Stimulated activated CD8-positive, alpha-beta memory T cell treated with anti-CD3 and anti-CD28 coated beads, Interleukin-4, amount 100 ng/mL, for 4 hours (primary cell): Measurements from ENCODE around the gene SMARCD1.

ENCODE experiments used
- DNase-seq, 2 donors: peaks; one replicate each; pipeline ENCODE4 v3.0.0-alpha.2; 2020; ENCODE audit warnings: low read depth in 2 of 2, low spot score in 1 of 2

SMARCD1 gene

DNA sequence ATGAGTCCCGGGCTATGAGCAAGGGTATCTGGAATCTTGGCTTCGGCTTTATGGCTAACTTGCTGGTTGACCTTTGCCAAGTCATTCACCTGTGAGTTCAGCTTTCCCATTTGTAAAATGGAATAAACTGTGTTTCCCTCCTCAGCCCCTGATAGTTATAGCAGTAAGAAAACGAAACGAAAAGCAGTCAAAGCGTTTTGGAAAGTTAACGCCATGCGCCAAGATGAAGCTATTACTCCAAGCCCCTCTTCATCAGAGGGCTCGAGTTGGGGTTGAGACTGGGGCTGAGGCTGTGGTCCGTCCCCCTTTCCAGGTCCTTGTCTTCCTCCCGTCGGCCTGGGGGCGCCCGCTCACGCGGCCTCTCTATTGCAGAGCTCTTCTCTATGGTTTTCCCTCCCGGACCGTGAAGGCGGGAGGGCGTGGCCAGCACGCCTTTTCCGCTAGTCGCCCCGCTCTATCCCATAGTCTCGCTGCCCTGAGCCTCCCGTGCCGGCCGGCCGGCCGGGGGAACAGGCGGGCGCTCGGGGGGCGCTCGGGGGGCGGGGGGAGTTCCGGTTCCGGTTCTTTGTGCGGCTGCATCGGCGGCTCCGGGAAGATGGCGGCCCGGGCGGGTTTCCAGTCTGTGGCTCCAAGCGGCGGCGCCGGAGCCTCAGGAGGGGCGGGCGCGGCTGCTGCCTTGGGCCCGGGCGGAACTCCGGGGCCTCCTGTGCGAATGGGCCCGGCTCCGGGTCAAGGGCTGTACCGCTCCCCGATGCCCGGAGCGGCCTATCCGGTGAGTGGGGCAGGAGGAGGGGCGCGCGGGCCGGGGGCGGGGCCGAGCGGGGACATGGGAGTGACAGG is at the start of gene SMARCD1:
TSS of gene SMARCD1 (plus strand) at position 568 of the 840 bp plus-strand sequence. CDS start at position 596, 28 bp downstream.
- DNase-seq, result peak; percentile 64 to 80

DNA sequence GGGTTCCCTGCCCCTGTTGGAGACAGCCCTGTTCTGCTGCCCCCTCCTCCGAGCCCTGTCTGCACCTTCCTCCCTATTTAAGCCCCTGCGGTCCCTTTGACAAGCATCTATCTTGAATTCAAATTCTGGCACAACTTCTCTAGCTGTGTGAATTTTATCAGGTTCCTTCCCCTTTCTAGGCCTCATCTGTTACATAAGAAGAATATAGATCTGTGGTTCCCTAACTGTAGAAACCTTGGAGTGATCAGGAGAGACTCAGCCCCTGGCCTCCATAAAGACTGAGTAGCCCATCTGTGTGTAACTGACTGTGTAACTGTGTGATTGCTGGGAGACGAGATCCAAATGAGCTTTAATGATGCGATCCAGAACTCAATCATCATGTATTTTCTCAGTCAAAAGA is 46.8 kb upstream of the SMARCD1 start:
- no peak for DNase-seq

DNA sequence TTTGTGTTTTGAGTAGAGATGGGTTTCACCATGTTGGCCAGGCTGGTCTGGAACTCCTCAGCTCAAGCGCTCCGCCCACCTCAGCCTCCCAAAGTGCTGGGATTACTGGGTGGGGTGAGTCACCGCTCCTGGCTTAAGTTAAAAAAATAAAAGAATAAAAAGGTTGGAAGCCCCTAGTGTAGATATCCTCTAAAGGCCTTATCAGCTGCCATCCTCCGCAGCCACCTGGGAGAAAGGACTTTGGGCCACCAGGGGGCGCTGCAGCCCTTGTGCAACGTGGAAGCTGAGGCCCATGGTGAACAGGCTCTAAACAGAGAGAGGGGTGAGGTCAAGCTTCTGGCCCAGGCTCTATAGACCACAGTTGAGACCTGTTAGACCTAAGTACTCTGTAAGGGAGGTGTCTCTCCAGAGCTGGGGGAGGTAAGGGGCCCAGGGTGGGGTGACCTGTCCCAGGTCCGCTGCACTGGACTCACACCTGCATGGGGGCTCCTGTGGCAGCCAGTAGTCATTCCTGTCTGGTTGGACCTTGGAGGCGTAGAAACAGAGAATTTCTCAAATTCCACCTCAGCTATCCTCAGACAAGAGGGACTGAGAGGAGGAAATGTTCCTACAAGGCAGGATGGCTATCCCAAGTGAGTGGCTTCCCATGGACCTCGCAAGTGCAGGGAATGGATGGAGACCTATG is 45.8 kb upstream of the SMARCD1 start:
- DNase-seq, result peak; percentile 68 to 89

DNA sequence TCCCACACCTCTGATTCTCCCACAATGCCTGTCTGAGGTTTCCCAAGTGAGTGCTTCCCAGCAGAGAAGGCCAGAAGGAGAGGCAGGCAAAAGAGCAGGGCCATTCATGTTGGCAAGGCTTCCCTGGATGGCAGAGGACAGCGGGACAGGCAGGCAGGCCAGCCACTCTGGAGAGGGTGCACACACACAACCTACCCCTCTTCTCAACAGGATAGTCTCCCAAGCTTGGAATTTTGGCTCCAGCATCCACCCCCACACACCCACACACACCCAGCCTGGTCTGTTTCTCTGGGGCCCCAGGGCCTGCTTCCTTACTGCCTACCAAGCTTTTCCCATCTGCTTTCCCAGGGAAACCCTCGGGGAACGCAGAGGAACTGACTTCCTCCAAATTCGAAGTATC is 44.5 kb upstream of the SMARCD1 start:
- DNase-seq, result no peak

DNA sequence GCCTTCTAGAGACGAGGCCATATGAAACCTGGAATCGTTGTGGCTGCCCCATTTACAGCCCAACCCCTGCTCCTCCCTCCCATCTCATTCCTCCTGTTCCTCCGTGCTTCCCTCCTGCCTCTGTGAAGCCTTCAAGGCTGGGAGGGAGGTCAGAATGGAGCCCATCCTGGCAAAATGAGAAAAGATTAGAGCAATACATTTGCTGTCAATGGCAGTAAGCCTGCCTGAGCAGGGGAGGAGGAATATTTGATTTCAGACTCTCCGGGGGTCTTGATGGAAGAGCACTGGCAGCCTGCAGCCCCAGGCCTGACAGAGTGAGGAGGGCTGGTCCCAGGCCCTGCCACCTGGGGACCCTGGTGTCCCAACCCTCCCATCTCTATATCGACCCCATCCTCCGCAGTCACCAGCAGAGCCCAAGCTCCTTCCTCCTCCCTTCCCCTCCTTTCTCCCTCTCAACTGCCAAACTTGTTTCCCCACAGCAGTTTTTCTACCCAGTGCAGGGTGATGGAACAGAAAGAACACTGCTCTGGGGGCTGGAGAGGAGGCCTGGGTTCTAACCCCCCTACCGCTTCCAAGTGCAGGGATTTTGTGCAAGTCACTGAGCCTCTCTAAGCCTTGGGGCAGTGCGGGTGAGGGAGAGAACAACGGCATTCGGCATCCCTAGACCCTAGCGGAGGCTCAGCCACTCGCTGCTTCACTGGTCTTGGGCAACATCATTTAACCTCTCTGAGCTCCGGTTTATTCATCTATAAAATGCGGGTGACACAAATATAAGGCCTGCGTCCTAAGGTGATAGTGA is 43.9 kb upstream of the SMARCD1 start:
- no peak for DNase-seq

DNA sequence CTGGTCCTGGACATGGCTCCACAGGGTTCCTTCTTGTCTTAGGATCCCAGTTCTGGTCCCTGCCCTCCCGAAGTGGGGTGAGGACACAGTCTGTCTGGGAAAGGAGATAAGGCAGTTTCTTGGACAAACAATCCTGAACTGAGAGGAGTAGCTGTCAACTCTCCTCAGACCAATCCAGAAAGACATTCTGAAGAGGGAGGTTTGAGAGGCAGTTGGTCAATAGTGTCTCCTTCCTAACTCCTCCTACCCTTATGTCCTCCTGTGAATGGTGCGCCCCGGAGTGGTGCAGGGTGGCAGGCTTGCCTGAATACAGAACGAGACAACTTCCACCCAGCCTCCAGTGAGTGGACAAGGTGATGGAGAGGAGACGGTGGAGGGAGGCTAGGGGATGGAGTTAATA is 43.2 kb upstream of the SMARCD1 start:
- no peak for DNase-seq

DNA sequence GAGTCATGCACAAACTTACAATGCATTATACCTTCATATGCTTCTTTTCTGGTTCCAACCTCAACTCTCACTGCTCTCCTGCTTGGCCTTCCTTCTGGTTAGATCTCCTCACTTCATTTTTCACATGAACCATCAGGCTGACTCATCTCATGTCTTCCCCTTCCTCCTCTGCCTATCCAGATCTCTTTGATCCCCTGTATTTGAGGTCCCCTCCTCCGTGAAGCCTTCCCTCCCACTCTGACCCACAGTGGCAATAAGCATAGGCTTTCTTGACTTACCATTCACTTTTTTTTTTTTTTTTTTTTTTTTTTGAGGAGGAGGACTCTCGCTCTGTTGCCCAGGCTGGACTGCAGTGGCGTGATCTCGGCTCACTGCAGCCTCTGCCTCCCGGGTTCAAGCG is 42.4 kb upstream of the SMARCD1 start:
- DNase-seq, result no peak

DNA sequence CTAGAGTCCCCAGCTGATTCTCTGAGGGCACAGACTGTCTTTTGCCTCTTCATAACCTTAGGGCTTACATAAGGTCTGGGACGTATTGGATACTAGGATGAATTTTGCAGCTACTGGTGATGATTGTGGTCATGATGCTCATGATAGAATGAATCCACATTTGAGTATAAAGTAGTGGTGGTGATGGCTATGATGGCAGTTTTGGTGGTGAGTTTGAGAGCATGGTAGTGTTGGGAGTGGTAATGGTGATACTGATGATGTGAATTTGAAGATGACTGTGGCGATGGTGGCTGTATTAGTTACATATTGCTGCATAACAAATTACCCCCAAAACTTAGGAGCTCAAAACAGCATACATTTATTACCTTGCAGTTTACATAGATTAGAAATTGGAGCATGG is 41.8 kb upstream of the SMARCD1 start:
- DNase-seq, result no peak

DNA sequence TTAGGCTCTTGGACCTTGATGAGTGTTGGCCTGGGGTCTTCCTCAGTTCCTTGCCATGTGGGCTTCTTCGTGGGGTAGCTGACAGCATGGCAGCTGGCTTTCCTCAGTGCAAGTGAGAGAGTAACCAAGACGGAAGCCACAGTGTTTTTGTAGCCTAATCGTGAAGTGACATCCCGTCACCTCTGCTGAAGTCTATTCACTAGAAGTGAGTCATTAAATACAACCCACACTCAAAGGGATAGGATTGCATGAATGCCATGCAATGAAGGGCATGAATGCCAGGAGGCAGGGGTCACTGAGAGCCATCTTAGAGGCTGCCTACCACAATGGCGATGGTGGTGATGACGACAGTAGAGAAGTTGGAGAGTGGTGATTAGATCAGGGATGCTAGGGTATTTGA is 41.3 kb upstream of the SMARCD1 start:
- DNase-seq, result no peak

DNA sequence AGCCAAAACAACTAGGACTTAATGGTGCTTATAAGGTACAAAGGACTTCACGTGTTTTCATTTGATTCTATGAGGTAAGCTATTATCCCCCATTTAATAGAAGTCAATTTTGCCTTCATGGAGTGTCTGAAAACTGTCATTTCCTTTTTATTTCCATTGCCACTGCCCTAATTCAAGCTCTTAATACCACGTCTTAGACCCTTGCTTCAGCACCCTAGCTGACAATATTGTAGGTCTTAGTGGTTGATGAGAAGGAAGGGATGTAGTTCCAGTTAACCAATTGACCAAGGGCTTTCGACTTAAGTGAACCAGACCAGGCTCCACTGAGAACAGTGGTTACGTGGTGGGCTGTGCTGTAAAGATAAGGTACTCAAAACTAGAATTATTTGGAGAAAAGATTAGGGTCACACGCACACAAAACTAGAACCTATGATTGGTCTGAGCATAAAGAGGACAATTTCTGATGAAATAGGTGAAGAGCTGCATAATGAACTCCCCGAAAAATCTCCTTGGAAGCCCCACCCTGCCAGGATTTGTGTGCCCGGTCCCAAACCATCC is 37.4 kb upstream of the SMARCD1 start:
- DNase-seq, result no peak

DNA sequence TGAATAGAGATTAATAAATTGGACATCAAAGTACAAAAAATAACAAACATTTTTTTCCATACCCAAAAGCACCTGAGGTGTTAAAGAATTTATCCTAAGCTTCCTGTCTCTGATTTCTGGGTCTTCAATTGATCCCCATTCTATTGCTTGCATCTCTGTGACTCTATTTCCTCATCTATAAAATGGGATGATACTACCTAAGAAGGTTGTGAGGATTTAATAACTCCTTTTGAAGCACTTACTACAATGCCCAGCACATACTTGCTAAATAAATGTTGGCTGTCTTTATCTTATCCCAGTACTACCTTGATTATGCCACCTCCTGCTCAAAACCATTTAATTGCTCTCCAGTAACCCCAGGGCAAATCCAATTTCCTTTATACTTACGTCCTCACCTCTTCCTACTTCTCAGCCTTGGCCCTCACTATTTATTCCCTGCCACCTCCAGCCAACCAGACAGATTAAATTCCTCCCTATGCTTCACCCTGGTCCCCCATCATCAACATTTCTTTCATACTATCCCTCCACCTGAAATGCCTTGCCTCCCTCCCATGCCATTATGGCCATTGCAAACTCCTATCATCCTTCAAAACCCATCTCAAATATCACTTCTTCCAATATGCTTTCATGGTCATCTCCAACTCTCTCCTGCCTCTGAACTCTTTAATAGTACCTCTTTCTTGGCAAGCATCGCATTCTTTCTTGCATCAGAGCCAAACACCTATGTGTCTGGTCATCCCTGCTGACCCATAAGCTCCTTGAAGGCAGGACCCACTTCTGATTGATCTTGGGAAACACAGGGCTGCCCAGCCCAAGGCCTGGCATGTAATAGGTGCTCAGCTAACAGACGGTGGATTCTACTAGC is 35.7 kb upstream of the SMARCD1 start:
- DNase-seq, result no peak

DNA sequence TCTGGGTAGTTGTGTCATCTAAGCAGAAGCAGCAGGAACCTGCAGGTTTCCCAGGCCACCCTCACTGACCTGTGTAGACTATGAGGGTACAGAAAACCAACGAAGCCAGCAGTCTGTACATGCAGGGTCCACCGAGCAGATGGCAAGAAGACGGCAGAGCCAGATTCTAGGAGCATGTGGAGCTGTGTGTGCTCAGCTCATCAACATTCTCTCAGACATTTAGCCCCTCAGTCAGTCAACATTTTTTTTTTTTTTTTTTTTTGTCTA is 35.1 kb upstream of the SMARCD1 start:
- DNase-seq, result no peak

DNA sequence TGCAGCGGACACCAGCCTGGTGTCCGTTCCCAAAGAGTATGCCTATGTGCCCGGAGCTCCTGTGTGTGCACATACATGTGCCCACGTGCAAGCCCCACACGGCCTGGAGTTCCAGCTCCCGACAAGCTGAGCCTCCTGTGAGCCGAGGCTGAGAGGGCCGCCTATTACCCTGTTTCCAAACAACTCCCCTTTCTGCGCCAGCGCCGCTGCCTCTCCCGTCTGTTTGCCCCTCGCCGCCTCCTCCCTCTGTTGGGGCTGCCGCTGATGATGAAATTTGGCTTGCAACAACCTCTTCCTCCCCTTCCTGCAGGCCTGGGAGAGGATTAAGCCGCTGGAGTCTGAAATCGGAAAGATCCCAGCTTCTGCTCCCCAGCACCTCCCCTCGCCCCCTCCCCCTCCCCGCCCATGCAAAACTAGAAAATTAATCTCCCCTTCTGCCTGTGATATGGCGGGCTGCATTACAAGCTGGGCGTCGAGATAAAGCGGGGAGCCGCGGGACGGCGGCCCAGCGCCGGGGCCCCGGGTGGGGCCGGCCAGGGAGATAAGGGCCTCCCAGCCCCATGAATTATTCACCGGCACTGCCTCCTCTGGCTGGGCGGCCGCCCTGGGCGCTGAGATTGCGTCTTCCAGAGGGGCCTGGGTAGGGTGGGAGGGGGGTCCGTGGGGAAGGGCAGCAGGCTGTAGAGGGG is 34.6 kb upstream of the SMARCD1 start:
- DNase-seq, result no peak

DNA sequence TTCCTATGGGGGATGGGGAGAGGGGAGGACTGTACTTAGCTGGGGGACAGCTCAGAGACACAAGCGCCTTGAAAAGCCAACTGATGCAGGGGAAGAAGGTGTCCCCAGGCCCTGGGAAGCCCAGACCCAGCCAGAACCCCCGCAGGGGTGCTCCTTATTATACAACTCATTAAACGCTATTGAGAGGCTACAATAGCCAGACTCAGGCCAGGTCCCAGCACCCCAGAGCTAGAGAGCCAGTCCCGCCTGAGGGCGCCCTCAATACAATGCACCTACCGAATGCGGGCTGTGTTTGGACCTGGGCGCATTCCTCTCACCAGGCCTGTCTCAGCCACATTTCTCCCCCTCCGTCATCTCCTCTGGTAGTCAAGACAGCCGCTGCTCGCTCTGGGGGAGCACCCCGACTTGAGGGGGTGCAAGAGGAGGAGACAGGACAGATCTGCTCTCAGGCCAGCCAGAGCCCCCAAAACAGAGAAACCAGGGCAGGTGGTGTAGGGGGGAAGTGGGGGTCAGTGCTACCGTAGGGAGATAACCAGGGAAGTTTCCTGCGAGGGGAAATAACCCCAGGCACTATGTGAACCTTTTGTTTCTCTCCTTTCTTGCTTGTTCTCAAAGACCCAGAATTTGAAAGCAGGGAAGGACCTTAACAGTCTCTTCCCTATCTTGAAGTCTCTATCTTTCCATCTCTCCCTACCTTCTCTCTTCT is 33.9 kb upstream of the SMARCD1 start:
- no peak for DNase-seq

DNA sequence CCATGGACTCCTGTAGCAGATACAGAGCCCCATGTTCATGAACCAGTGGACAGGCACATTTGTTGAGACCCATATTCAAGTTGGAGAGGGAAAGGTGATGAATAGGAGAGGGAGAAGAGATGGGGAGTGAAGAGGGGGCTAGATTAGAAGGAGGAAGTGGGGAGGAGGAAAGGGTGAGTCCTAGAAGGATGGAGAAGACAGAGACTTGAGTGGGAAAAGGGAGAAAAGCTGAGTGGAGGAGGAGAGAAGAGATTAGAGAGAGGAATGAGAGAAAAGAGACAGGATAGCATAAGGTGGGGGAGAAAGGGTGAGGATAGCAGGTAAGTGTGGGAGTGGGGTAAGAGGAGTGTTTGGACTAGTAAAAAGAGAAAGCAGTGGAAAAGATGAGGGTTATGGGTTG is 32.6 kb upstream of the SMARCD1 start:
- DNase-seq, result no peak

DNA sequence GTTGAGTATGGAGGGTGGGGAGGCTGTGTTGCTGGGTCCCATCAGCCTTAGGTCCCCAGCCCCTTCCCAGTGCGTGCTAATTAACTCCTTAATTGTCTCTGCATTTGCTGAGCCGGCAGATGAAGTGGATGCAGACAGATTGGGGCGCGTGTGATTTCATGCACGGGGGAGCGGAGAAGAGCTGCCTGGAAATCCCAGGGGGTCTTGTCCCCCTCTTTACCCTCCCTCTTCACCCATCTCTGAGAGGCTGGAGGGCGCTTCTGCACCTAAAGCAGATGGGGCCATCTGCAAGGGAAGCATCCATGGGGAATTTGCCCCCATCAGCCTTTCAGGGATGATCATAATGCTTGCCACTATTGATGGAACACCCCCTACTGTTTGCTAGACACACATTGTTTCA is 32.2 kb upstream of the SMARCD1 start:
- no peak for DNase-seq

DNA sequence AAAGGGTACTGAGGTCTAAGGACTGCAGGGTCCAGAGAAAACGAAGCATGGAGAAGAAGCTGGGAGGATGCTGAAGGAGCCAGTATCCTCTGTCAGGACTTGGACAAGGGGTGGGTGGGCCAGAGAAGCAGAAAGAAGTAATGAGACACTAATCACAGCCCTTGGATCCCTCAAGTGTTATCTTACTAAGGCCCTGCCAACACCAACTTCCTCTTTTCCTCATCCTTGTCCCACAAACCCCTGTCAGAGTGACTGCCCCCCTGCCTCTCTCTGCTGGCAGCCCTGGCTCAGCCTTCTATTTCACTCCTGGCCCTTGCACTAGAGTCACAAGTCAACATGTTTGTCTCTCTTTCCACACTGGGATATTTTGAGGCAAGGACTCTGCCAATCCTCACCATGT is 31.6 kb upstream of the SMARCD1 start:
- no peak for DNase-seq

DNA sequence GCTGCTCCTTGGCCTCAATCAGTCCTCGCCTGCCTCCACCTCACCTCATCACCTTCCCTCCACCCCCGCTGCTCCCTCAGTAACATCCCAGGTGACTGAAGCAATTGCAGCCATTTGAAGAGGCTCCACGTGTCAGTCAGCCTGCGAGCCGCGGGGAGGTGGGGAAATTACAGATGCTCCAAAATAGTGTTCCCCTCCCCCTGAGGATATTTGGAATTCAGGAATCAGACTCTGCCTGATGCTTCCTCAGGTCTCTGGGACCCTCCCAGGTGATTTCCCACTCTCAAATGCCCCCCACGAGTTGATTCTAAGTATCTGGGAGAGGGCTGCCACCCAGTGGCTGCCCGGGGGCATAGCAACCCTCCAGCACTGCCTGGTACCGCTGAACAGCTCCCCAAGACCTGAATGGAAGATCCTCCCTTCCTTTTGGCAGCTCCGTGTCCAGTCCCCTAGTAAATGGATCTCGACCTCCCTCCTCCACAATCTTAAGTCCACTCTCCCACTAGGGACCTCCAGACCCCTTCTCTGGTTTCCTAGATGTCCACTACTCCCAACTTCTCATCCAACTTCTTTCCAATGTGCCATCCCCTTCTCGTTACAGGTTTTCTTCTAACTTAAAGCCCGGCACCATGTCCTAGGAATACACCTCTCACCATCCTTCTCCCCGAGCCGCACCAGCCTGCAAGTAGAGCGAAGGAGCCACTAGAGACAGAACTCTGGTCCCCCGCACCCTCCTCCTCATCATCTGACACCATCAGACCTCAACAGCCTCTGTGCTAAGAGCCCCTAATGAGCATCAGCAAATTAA is 29.1 kb upstream of the SMARCD1 start:
- peak in 1 of 2 donors; percentile 18 for DNase-seq

DNA sequence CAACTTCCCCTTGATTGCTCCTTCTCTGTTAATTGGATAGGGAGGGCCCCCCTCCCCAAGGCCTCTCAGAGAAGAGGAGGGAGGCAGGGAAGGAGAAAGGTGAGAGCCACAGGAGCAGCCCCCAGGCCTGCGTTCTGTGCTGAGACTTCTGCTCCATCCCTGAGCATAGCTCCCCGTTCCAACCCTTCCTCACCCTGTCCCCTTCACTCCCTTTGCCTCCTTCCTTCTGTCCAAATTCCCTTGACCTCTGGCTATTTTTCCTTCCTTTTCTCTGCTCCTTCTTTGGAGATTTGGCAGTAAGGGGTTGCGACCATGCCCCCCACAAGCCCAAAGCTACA is 28.5 kb upstream of the SMARCD1 start:
- no peak for DNase-seq
